Mesothelial cell of epicardium (in vitro differentiated cells): ENCODE data around the gene FCER1G. TPM values are rescaled to one million over a fixed set of nuclear protein-coding genes. Genes with fewer than 3 reads are reported as not detected.

ENCODE experiments used
- DNase-seq, 2 experiments: peaks; one replicate each; pipeline ENCODE4 v3.0.0; 2021; ENCODE audit warnings: low spot score in 2 of 2; ENCODE audit not compliant: unreplicated experiment in 2 of 2
- H3K27ac Mint-ChIP-seq: 2 replicates; pipeline ENCODE4 v1.8.0; 2021; ENCODE audit warnings: mixed read lengths
- H3K27me3 Mint-ChIP-seq: 2 replicates; pipeline ENCODE4 v1.8.0; 2021; ENCODE audit warnings: low read depth, mixed read lengths
- H3K36me3 Mint-ChIP-seq: 2 replicates; pipeline ENCODE4 v1.8.0; 2021; ENCODE audit warnings: mixed read lengths
- H3K4me1 Mint-ChIP-seq: 2 replicates; pipeline ENCODE4 v1.8.0; 2021; ENCODE audit warnings: mixed read lengths
- H3K4me3 Mint-ChIP-seq: 2 replicates; pipeline ENCODE4 v1.8.0; 2021; ENCODE audit warnings: mild to moderate bottlenecking, moderate library complexity, mixed read lengths
- H3K9me3 Mint-ChIP-seq: 2 replicates; pipeline ENCODE4 v1.8.0; 2021; ENCODE audit warnings: mixed read lengths
- microRNA-seq: library from miRNA; unstranded; fragments of <30 nt; microRNA quantifications from one replicate; pipeline ENCODE4 v1.2.0, GENCODE V29; 2021; ENCODE audit warnings: inconsistent platforms, mixed read lengths
- total RNA-seq: library from RNA; stranded (reverse); gene quantifications from 3 replicates; pipeline ENCODE4 v1.2.1, GENCODE V29; 2021
- TF ChIP-seq, protein P1 (sequence below): fragments of 200-600 bp; sonication (generic); IDR thresholded peaks from one replicate; pipeline ENCODE4 v1.5.0; 2021; ENCODE audit warnings: antibody characterized with exemption; ENCODE audit not compliant: unreplicated experiment

The FCER1G gene
- total RNA-seq, 1 donor from 2014 or later = 0.40 TPM

DNA sequence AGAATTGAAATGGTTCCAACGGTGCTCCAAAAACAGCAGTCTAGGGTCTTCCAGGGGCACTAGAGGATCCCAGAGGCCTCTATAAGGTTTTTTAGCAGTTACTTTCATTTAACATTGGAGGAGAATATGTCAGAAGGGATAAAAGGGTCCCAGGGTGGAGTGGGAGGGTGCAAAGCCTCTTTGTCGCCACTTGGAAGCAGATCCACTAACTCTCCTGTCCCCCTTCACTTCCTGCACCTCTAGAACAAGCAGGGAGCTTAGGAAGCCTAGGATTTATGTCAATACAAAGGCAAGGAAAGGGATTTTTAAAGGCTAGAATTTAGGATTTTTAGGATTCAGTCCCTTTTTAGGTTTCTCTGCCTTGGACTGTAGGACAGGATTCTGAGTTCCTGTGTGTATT lies 51.7 kb downstream of the FCER1G start:
- Mint-ChIP-seq H3K27me3 (peaks cover 8% of the 10 kb centered on the region), H3K9me3 (no peaks in the 10 kb centered on the region), H3K4me1 (peaks cover 7% of the 10 kb centered on the region), H3K36me3 (no peaks in the 10 kb centered on the region), H3K27ac (no peak overlapping the region), H3K4me3 (no peak overlapping the region)
- TF ChIP-seq, protein P1, sequence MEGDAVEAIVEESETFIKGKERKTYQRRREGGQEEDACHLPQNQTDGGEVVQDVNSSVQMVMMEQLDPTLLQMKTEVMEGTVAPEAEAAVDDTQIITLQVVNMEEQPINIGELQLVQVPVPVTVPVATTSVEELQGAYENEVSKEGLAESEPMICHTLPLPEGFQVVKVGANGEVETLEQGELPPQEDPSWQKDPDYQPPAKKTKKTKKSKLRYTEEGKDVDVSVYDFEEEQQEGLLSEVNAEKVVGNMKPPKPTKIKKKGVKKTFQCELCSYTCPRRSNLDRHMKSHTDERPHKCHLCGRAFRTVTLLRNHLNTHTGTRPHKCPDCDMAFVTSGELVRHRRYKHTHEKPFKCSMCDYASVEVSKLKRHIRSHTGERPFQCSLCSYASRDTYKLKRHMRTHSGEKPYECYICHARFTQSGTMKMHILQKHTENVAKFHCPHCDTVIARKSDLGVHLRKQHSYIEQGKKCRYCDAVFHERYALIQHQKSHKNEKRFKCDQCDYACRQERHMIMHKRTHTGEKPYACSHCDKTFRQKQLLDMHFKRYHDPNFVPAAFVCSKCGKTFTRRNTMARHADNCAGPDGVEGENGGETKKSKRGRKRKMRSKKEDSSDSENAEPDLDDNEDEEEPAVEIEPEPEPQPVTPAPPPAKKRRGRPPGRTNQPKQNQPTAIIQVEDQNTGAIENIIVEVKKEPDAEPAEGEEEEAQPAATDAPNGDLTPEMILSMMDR = no peak
- no peak for DNase-seq

DNA sequence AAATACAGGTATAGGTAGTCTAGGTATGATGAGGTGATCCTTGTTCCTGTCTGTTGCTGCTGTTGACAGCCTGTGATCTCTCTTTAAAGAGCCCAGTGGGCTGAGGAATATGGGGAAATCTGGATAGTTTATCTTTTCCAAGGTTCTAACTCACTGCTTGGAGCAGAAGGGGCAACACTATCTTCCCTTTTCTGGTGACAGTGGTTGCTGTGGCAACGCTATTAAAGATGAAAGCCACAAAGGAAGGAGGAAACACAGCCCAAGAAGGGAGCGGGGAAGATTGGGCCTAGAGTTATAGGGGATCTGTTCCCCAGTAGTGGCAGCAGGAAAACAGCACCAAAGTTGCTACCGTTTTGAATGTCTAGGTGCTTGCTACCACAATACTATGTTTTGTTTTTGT lies 52.2 kb downstream of the FCER1G start:
- H3K36me3 Mint-ChIP-seq = no peaks in the 10 kb centered on the region
- H3K4me3 Mint-ChIP-seq = no peak overlapping the region
- peak overlapping the region; percentile 49 for H3K27ac Mint-ChIP-seq
- H3K9me3 Mint-ChIP-seq = no peaks in the 10 kb centered on the region
- TF ChIP-seq, protein P1 = no peak
- no peak for DNase-seq
- H3K4me1 Mint-ChIP-seq = peaks cover 7% of the 10 kb centered on the region
- peaks cover 5% of the 10 kb centered on the region for H3K27me3 Mint-ChIP-seq

Small RNA genes lying within 50 kb of the gene (microRNA-seq; reads per million reads assigned to microRNA genes)
- 1.2 reads per million for gene MIR5187

Other genes with a start within 250 kb of the FCER1G start
- gene F11R, start 194.1 kb upstream of the FCER1G start, total RNA-seq = 114 to 132 TPM (median 122 TPM) in 3 replicates
- 53.2 to 60.3 TPM (median 53.7 TPM) in 3 replicates for gene TSTD1, start 176.3 kb upstream of the FCER1G start, total RNA-seq
- 66.4 to 68.0 TPM (median 66.6 TPM) in 3 replicates for gene USF1, start 169.3 kb upstream of the FCER1G start, total RNA-seq
- 1.4 to 1.9 TPM (median 1.6 TPM) in 3 replicates for gene ARHGAP30, start 145.4 kb upstream of the FCER1G start, total RNA-seq
- 29.9 to 31.5 TPM (median 30.6 TPM) in 3 replicates for gene NECTIN4, start 125.7 kb upstream of the FCER1G start, total RNA-seq
- 4.2 to 5.4 TPM (median 5.4 TPM) in 3 replicates for gene KLHDC9, start 116.9 kb upstream of the FCER1G start, total RNA-seq
- gene PFDN2, start 97.3 kb upstream of the FCER1G start, total RNA-seq = 49.7 to 53.2 TPM (median 50.8 TPM) in 3 replicates
- gene NIT1, start 97.2 kb upstream of the FCER1G start, total RNA-seq = 35.3 to 37.7 TPM (median 35.9 TPM) in 3 replicates
- 43.7 to 45.0 TPM (median 44.4 TPM) in 3 replicates for gene DEDD, start 82.6 kb upstream of the FCER1G start, total RNA-seq
- gene UFC1, start 61.3 kb upstream of the FCER1G start, total RNA-seq = 86.2 to 90.2 TPM (median 88.7 TPM) in 3 replicates
- 42.6 to 48.4 TPM (median 47.4 TPM) in 3 replicates for gene USP21, start 55.8 kb upstream of the FCER1G start, total RNA-seq
- gene PPOX, start 48.9 kb upstream of the FCER1G start, total RNA-seq = 48.9 to 49.7 TPM (median 49.0 TPM) in 3 replicates
- gene B4GALT3, start 37.8 kb upstream of the FCER1G start, total RNA-seq = 38.0 to 43.0 TPM (median 40.5 TPM) in 3 replicates
- 6.8 to 9.9 TPM (median 9.2 TPM) in 3 replicates for gene ADAMTS4, start 16.2 kb upstream of the FCER1G start, total RNA-seq
- gene NDUFS2, start 12.9 kb upstream of the FCER1G start, total RNA-seq = 70.1 to 72.0 TPM (median 70.8 TPM) in 3 replicates
- gene APOA2, start 8.3 kb downstream of the FCER1G start, total RNA-seq = not detected in 3 replicates
- gene TOMM40L, start 10.8 kb downstream of the FCER1G start, total RNA-seq = 8.5 to 9.3 TPM (median 9.3 TPM) in 3 replicates
- gene NR1I3, start 22.9 kb downstream of the FCER1G start, total RNA-seq = not detected in 3 replicates
- 0.25 TPM in 1 of 3 replicates, not detected in the others for gene PCP4L1, start 43.5 kb downstream of the FCER1G start, total RNA-seq
- gene MPZ, start 94.7 kb downstream of the FCER1G start, total RNA-seq = 1.3 to 1.4 TPM (median 1.3 TPM) in 3 replicates
- gene SDHC, start 99.1 kb downstream of the FCER1G start, total RNA-seq = 141 to 147 TPM (median 145 TPM) in 3 replicates
- gene CFAP126, start 152.6 kb downstream of the FCER1G start, total RNA-seq = not detected in 3 replicates